GM18951 (cell line): ENCODE data around the gene BICD1.

Experiments used
- POLR2A ChIP-seq: IDR thresholded peaks from 4 replicates; pipeline ENCODE4 v1.6.1; 2011; ENCODE audit warnings: mild to moderate bottlenecking; ENCODE audit not compliant: insufficient read length, insufficient read depth; ENCODE audit errors: extremely low read depth
- in situ Hi-C: fragments of 300-500 bp; cut with MboI; formaldehyde crosslinking; loops from one replicate; pipeline ENCODE4 v1.12.0; 2022; ENCODE audit warnings: low sequenced_read_pairs, mixed read lengths, inconsistent platforms; ENCODE audit not compliant: unreplicated experiment

The BICD1 gene

GRCh38 chr12:32322354-32322753, 215.7 kb downstream of the BICD1 start:
- TF ChIP-seq POLR2A, result no peak
- in situ Hi-C loops, result loop anchor here (25.0 kb wide), 2 partner anchors 260 to 910 kb away; no protein-coding TSS in a partner anchor

- no peak for TF ChIP-seq POLR2A
- in situ Hi-C loops, result no loop called here
These were observed 224.5 kb downstream of the BICD1 start for GRCh38 chr12:32331133-32331532.

GRCh38 chr12:32332446-32332845, 225.8 kb downstream of the BICD1 start:
- in situ Hi-C loops, result no loop called here
- TF ChIP-seq POLR2A, result no peak

- no peak for TF ChIP-seq POLR2A
- in situ Hi-C loops, result no loop called here
These were observed 227.7 kb downstream of the BICD1 start for GRCh38 chr12:32334371-32334777.

GRCh38 chr12:32336261-32336660, 229.6 kb downstream of the BICD1 start:
- in situ Hi-C loops, result no loop called here
- TF ChIP-seq POLR2A, result no peak

- in situ Hi-C loops, result no loop called here
- no peak for TF ChIP-seq POLR2A
These were observed 236.8 kb downstream of the BICD1 start for GRCh38 chr12:32343496-32343895.

GRCh38 chr12:32344047-32344446, 237.4 kb downstream of the BICD1 start:
- in situ Hi-C loops, result no loop called here
- no peak for TF ChIP-seq POLR2A

GRCh38 chr12:32353540-32353939, 246.9 kb downstream of the BICD1 start:
- no peak for TF ChIP-seq POLR2A
- in situ Hi-C loops, result no loop called here

GRCh38 chr12:32357601-32358249, 251.1 kb downstream of the BICD1 start:
- no peak for TF ChIP-seq POLR2A
- in situ Hi-C loops, result no loop called here

GRCh38 chr12:32360956-32361355, 254.3 kb downstream of the BICD1 start:
- in situ Hi-C loops, result no loop called here
- no peak for TF ChIP-seq POLR2A

- in situ Hi-C loops, result no loop called here
These were observed 256.2 kb downstream of the BICD1 start for GRCh38 chr12:32362892-32363291.

GRCh38 chr12:32365473-32366064, 258.9 kb downstream of the BICD1 start:
- TF ChIP-seq POLR2A, result no peak
- in situ Hi-C loops, result no loop called here

More at GRCh38 chr12:32362892-32363291, 256.2 kb downstream of the BICD1 start:
- TF ChIP-seq POLR2A, result no peak

GRCh38 chr12:32366714-32367113, 260.1 kb downstream of the BICD1 start:
- in situ Hi-C loops, result no loop called here
- TF ChIP-seq POLR2A, result no peak

GRCh38 chr12:32367381-32367780, 260.7 kb downstream of the BICD1 start:
- no peak for TF ChIP-seq POLR2A
- in situ Hi-C loops, result no loop called here
